Mammary epithelial cell (primary cell): ENCODE measurements around the gene MOB3A.

Experiments
- EZH2 ChIP-seq: IDR thresholded peaks from 2 replicates; pipeline ENCODE4 v1.6.1; 2012; ENCODE audit warnings: low read length, inconsistent platforms, borderline replicate concordance
- TF ChIP-seq, protein P1 (sequence below), 2 donors: IDR thresholded peaks in 1 of 2; conservative IDR thresholded peaks in 1 of 2; 2 replicates each; pipeline ENCODE4 v1.5.1; 2011 to 2012; ENCODE audit warnings: inconsistent platforms in 2 of 2, low read length in 2 of 2, mild to moderate bottlenecking in 2 of 2, control low read depth in 1 of 2, low read depth in 1 of 2; ENCODE audit not compliant: insufficient read depth in 1 of 2; ENCODE audit errors: extremely low read depth in 1 of 2

DNA sequence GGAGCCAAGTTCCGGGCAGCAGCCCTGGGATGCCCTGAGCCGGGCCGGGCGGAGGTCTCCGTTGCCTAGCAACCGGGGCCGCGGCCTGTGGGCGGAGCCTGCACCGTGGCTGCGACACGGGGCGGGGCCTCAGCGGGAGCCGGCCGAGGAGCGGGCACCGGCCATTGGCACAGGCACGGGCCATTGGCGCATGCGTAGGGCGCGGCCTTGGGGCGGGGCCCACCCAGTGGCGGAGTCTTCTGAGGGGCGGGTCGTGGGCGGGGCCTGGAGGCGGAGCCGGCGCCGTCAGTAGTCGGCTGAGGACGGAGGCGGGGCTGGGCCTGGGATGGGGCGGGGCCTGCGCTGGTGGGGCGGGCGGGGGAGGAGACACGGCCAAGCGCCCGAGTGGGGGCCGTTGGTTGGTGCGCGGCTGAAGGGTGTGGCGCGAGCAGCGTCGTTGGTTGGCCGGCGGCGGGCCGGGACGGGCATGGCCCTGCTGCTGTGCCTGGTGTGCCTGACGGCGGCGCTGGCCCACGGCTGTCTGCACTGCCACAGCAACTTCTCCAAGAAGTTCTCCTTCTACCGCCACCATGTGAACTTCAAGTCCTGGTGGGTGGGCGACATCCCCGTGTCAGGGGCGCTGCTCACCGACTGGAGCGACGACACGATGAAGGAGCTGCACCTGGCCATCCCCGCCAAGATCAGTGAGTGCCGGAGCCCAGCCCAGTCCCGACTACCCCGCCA lies 515 bp upstream of the MOB3A start, which contains the start of gene IZUMO4:
- TF ChIP-seq, protein P1, sequence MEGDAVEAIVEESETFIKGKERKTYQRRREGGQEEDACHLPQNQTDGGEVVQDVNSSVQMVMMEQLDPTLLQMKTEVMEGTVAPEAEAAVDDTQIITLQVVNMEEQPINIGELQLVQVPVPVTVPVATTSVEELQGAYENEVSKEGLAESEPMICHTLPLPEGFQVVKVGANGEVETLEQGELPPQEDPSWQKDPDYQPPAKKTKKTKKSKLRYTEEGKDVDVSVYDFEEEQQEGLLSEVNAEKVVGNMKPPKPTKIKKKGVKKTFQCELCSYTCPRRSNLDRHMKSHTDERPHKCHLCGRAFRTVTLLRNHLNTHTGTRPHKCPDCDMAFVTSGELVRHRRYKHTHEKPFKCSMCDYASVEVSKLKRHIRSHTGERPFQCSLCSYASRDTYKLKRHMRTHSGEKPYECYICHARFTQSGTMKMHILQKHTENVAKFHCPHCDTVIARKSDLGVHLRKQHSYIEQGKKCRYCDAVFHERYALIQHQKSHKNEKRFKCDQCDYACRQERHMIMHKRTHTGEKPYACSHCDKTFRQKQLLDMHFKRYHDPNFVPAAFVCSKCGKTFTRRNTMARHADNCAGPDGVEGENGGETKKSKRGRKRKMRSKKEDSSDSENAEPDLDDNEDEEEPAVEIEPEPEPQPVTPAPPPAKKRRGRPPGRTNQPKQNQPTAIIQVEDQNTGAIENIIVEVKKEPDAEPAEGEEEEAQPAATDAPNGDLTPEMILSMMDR (conservative IDR thresholded peaks at IDR 0.05 in 1 of 2, IDR thresholded peaks at IDR 0.05 in 1 of 2; ENCODE audit: extremely low read depth in 1 of 2, insufficient read depth in 1 of 2, low read depth in 1 of 2, low read length in 2 of 2), result peak; percentile 13 to 55
- TF ChIP-seq EZH2, result no peak
